Measurements from ENCODE around the gene TSPAN33. TPM values are rescaled to one million over a fixed set of nuclear protein-coding genes. Genes with fewer than 3 reads are reported as not detected.
"Not testable (repeated sequence)": the region's sequence is repeated elsewhere in the genome, so short reads cannot be mapped to it uniquely, and the experiment has no call there.

TSPAN33 gene
- total RNA-seq, 1 donor from 2014 or later: 16.7 TPM

- peaks cover 7% of the 10 kb centered on the region for H3K4me1 Mint-ChIP-seq
- no peaks in the 10 kb centered on the region for H3K27me3 Mint-ChIP-seq (ENCODE audit: low read depth)
- H3K9me3 Mint-ChIP-seq: no peaks in the 10 kb centered on the region
- no peak for TF ChIP-seq CTCF (conservative IDR thresholded peaks at IDR 0.05)
- H3K36me3 Mint-ChIP-seq (ENCODE audit: low read depth): peaks cover 30% of the 10 kb centered on the region
- no peak overlapping the region for H3K4me3 Mint-ChIP-seq
- H3K27ac Mint-ChIP-seq (ENCODE audit: unreplicated experiment): no peak overlapping the region
- DNase-seq (ENCODE audit: low read depth, low spot score): no peak
Observed at GRCh38 chr7:129212596-129212995, 68.1 kb downstream of the TSPAN33 start.

GRCh38 chr7:129213828-129214227 is 69.3 kb downstream of the TSPAN33 start:
- H3K36me3 Mint-ChIP-seq (ENCODE audit: low read depth): peaks cover 30% of the 10 kb centered on the region
- H3K27ac Mint-ChIP-seq (ENCODE audit: unreplicated experiment): no peak overlapping the region
- H3K4me1 Mint-ChIP-seq: peaks cover 11% of the 10 kb centered on the region
- peak overlapping the region; percentile 0 for H3K4me3 Mint-ChIP-seq
- no peaks in the 10 kb centered on the region for H3K27me3 Mint-ChIP-seq (ENCODE audit: low read depth)
- DNase-seq (ENCODE audit: low read depth, low spot score): peak; percentile 15
- TF ChIP-seq CTCF (conservative IDR thresholded peaks at IDR 0.05): no peak
- no peaks in the 10 kb centered on the region for H3K9me3 Mint-ChIP-seq

- not testable (repeated sequence) for H3K9me3 Mint-ChIP-seq; H3K4me3 Mint-ChIP-seq; H3K27me3 Mint-ChIP-seq (ENCODE audit: low read depth); H3K27ac Mint-ChIP-seq (ENCODE audit: unreplicated experiment); DNase-seq (ENCODE audit: low read depth, low spot score)
- peaks cover 11% of the 10 kb centered on the region for H3K4me1 Mint-ChIP-seq
- peaks cover 23% of the 10 kb centered on the region for H3K36me3 Mint-ChIP-seq (ENCODE audit: low read depth)
Observed at GRCh38 chr7:129215691-129216090, 71.2 kb downstream of the TSPAN33 start.

GRCh38 chr7:129216101-129216715 is 71.7 kb downstream of the TSPAN33 start:
- not testable (repeated sequence) for H3K9me3 Mint-ChIP-seq; DNase-seq (ENCODE audit: low read depth, low spot score); H3K27ac Mint-ChIP-seq (ENCODE audit: unreplicated experiment); H3K27me3 Mint-ChIP-seq (ENCODE audit: low read depth); H3K4me3 Mint-ChIP-seq
- H3K36me3 Mint-ChIP-seq (ENCODE audit: low read depth): peaks cover 22% of the 10 kb centered on the region
- H3K4me1 Mint-ChIP-seq: peaks cover 11% of the 10 kb centered on the region

GRCh38 chr7:129216821-129217416 is 72.4 kb downstream of the TSPAN33 start:
- H3K4me3 Mint-ChIP-seq: not testable (repeated sequence)

GRCh38 chr7:129218514-129219062 is 74.1 kb downstream of the TSPAN33 start:
- Mint-ChIP-seq H3K27me3 (ENCODE audit: low read depth) (no peaks in the 10 kb centered on the region), H3K4me1 (peaks cover 14% of the 10 kb centered on the region), H3K27ac (ENCODE audit: unreplicated experiment) (no peak overlapping the region), H3K9me3 (no peaks in the 10 kb centered on the region), H3K36me3 (ENCODE audit: low read depth) (peaks cover 18% of the 10 kb centered on the region), H3K4me3 (peak overlapping the region; percentile 77)
- TF ChIP-seq CTCF (conservative IDR thresholded peaks at IDR 0.05): peak; percentile 96
- peak; percentile 86 for DNase-seq (ENCODE audit: low read depth, low spot score)

More at GRCh38 chr7:129216821-129217416, 72.4 kb downstream of the TSPAN33 start:
- Mint-ChIP-seq H3K36me3 (ENCODE audit: low read depth) (peaks cover 22% of the 10 kb centered on the region), H3K4me1 (peaks cover 11% of the 10 kb centered on the region)
- not testable (repeated sequence) for H3K9me3 Mint-ChIP-seq; H3K27ac Mint-ChIP-seq (ENCODE audit: unreplicated experiment); H3K27me3 Mint-ChIP-seq (ENCODE audit: low read depth); DNase-seq (ENCODE audit: low read depth, low spot score)

GRCh38 chr7:129219166-129219565 is 74.7 kb downstream of the TSPAN33 start:
- Mint-ChIP-seq H3K36me3 (ENCODE audit: low read depth) (peaks cover 14% of the 10 kb centered on the region), H3K4me1 (peaks cover 12% of the 10 kb centered on the region)
- H3K27me3 Mint-ChIP-seq (ENCODE audit: low read depth); H3K9me3 Mint-ChIP-seq; H3K27ac Mint-ChIP-seq (ENCODE audit: unreplicated experiment); H3K4me3 Mint-ChIP-seq; DNase-seq (ENCODE audit: low read depth, low spot score): not testable (repeated sequence)

Other genes starting within 250 kb of the TSPAN33 start
- 2.7 and 2.9 TPM in 2 replicates for gene KCP, start 234.0 kb upstream of the TSPAN33 start, total RNA-seq
- gene IRF5, start 206.8 kb upstream of the TSPAN33 start, total RNA-seq: not detected in 2 replicates
- gene TNPO3, start 89.6 kb upstream of the TSPAN33 start, total RNA-seq: 67.5 and 68.7 TPM in 2 replicates
- 104 and 119 TPM in 2 replicates for gene SMO, start 43.9 kb downstream of the TSPAN33 start, total RNA-seq
- gene AHCYL2, start 80.3 kb downstream of the TSPAN33 start, total RNA-seq: 18.7 and 19.1 TPM in 2 replicates